ENCODE results near the gene PPP2R5E.

DNA sequence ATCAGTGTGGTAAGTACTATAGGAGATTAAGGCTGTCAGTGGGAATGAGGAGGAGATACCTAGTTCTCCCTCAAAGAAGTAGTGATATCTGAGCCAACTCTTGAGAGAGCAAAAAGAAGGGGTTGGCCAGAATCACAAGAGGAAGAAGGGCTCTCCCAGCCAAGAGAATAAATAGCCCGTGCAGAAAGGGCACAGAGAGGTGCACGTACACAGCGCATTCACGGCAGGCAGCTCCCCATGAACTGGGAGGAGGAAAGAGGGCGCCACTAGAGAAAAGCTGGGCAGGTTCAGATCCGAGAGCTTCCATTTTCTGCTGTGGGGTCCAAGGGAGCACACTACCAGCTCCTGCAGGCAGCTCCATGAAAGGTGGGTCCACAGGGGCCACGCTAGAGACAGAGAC, 59.9 kb downstream of the PPP2R5E start:
- TF ChIP-seq POLR2AphosphoS5 (IDR thresholded peaks at IDR 0.05; ENCODE audit: low read depth, low read length) (no peak), POLR2A (IDR thresholded peaks at IDR 0.05; ENCODE audit: borderline replicate concordance, extremely low read depth, insufficient read depth, insufficient read length) (no peak)
- TF ChIP-seq, protein P1, sequence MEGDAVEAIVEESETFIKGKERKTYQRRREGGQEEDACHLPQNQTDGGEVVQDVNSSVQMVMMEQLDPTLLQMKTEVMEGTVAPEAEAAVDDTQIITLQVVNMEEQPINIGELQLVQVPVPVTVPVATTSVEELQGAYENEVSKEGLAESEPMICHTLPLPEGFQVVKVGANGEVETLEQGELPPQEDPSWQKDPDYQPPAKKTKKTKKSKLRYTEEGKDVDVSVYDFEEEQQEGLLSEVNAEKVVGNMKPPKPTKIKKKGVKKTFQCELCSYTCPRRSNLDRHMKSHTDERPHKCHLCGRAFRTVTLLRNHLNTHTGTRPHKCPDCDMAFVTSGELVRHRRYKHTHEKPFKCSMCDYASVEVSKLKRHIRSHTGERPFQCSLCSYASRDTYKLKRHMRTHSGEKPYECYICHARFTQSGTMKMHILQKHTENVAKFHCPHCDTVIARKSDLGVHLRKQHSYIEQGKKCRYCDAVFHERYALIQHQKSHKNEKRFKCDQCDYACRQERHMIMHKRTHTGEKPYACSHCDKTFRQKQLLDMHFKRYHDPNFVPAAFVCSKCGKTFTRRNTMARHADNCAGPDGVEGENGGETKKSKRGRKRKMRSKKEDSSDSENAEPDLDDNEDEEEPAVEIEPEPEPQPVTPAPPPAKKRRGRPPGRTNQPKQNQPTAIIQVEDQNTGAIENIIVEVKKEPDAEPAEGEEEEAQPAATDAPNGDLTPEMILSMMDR (IDR thresholded peaks at IDR 0.05 in 2 of 3, conservative IDR thresholded peaks at IDR 0.05 in 1 of 3; ENCODE audit: borderline replicate concordance in 1 of 3, insufficient read depth in 1 of 3, low read depth in 2 of 3, low read length in 2 of 3) = no peak
- TF ChIP-seq, protein P2, sequence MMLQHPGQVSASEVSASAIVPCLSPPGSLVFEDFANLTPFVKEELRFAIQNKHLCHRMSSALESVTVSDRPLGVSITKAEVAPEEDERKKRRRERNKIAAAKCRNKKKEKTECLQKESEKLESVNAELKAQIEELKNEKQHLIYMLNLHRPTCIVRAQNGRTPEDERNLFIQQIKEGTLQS (IDR thresholded peaks at IDR 0.05) = no peak
- TF ChIP-seq, protein P3, sequence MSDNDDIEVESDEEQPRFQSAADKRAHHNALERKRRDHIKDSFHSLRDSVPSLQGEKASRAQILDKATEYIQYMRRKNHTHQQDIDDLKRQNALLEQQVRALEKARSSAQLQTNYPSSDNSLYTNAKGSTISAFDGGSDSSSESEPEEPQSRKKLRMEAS (IDR thresholded peaks at IDR 0.05) = no peak
